Natural killer cell (primary cell): Measurements from ENCODE around the gene ZSWIM4. TPM values are rescaled to one million over a fixed set of nuclear protein-coding genes. Genes with fewer than 3 reads are reported as not detected.

Experiments
- ATAC-seq, 3 donors: fragments of 150-1000 bp in 2 of 3; fragments of 200-7000 bp in 1 of 3; cut with Tn5 transposase; 1 replicate in 1 of 3; 2 replicates in 2 of 3; pipeline ENCODE4 v1.10.0; 2021; ENCODE audit warnings: mild to moderate bottlenecking in 2 of 3, moderate library complexity in 2 of 3
- DNase-seq, 2 donors: peaks; one replicate each; pipeline versions ENCODE4 v3.0.0 to v3.0.0-alpha.2; 2013 to 2021; ENCODE audit warnings: mixed read lengths in 1 of 2
- H3K27ac ChIP-seq: one replicate; pipeline ENCODE4 v1.5.1; 2013; ENCODE audit warnings: mild to moderate bottlenecking, low read length
- H3K27me3 ChIP-seq: one replicate; pipeline ENCODE4 v1.6.1; 2013; ENCODE audit warnings: low read length; ENCODE audit not compliant: control insufficient read depth, insufficient read depth
- H3K36me3 ChIP-seq: one replicate; pipeline ENCODE4 v1.6.1; 2013; ENCODE audit warnings: low read length; ENCODE audit not compliant: control insufficient read depth, insufficient read depth
- H3K4me1 ChIP-seq: one replicate; pipeline ENCODE4 v1.6.1; 2013; ENCODE audit warnings: low read length; ENCODE audit not compliant: control insufficient read depth, insufficient read depth
- H3K4me3 ChIP-seq: one replicate; pipeline ENCODE4 v1.5.1; 2013; ENCODE audit warnings: low read length
- H3K9me3 ChIP-seq: one replicate; pipeline ENCODE4 v1.6.1; 2013; ENCODE audit warnings: low read length; ENCODE audit not compliant: control insufficient read depth, insufficient read depth
- H3K27ac Mint-ChIP-seq, 2 donors: one replicate each; pipeline ENCODE4 v1.8.0; 2022; ENCODE audit warnings: mild to moderate bottlenecking in 2 of 2, mixed read lengths in 2 of 2, moderate library complexity in 1 of 2
- H3K27me3 Mint-ChIP-seq, 2 donors: one replicate each; pipeline ENCODE4 v1.8.0; 2022; ENCODE audit warnings: low read depth in 2 of 2, mixed read lengths in 2 of 2
- H3K36me3 Mint-ChIP-seq: one replicate; pipeline ENCODE4 v1.8.0; 2022; ENCODE audit warnings: mixed read lengths
- H3K4me1 Mint-ChIP-seq, 2 donors: one replicate each; pipeline ENCODE4 v1.8.0; 2022; ENCODE audit warnings: mixed read lengths in 2 of 2
- H3K4me3 Mint-ChIP-seq: one replicate; pipeline ENCODE4 v1.8.0; 2022; ENCODE audit warnings: mild to moderate bottlenecking, moderate library complexity, mixed read lengths
- H3K9me3 Mint-ChIP-seq, 2 donors: one replicate each; pipeline ENCODE4 v1.8.0; 2022; ENCODE audit warnings: mixed read lengths in 2 of 2
- CTCF ChIP-seq: fragments of 200-600 bp; IDR thresholded peaks from one replicate; pipeline ENCODE4 v1.8.0; 2022; ENCODE audit warnings: antibody characterized with exemption
- WGBS: methylation state at CpG from one replicate; pipeline ENCODE4 v1.1.7; 2013; ENCODE audit warnings: missing lambda C conversion rate; ENCODE audit not compliant: insufficient coverage; 5-methylcytosine and 5-hydroxymethylcytosine counted together
- intact Hi-C: fragments of 100-400 bp; cut with micrococcal nuclease; formaldehyde crosslinking; loops from one replicate; pipeline ENCODE4 v1.14.2; 2022
- total RNA-seq, 4 donors: library from RNA; stranded (reverse); fragments of 120-200 nt in 1 of 4; gene quantifications; one replicate each; pipeline versions ENCODE4 v1.2.3 to v1.2.4, GENCODE V29; 2013 to 2022

The ZSWIM4 gene
- total RNA-seq, 3 donors from 2014 or later (not counting 1 experiment from before 2014, with no cell fraction given) = 5.8 to 5.9 (median 5.9) TPM

GRCh38 chr19:13869281-13869680 lies 74.0 kb downstream of the ZSWIM4 start:
- Mint-ChIP-seq H3K27me3 (peaks cover 14 to 33% of the 10 kb centered on the region in 2 donors), H3K4me3 (no peak overlapping the region), H3K27ac (no peak overlapping the region), H3K4me1 (peaks cover 12 to 24% of the 10 kb centered on the region in 2 donors), H3K36me3 (no peaks in the 10 kb centered on the region), H3K9me3 (no peaks in the 10 kb centered on the region)
- Histone ChIP-seq H3K4me3 (no peak overlapping the region), H3K27ac (no peak overlapping the region), H3K4me1 (peaks cover 24% of the 10 kb centered on the region), H3K27me3 (peaks cover 22% of the 10 kb centered on the region), H3K36me3 (no peaks in the 10 kb centered on the region), H3K9me3 (no peaks in the 10 kb centered on the region)
- WGBS = 80% methylated on average over 13 of the region's 13 CpGs
- intact Hi-C loops = no loop called here
- ATAC-seq (no peak), DNase-seq (no peak)
- no peak for TF ChIP-seq CTCF

DNA sequence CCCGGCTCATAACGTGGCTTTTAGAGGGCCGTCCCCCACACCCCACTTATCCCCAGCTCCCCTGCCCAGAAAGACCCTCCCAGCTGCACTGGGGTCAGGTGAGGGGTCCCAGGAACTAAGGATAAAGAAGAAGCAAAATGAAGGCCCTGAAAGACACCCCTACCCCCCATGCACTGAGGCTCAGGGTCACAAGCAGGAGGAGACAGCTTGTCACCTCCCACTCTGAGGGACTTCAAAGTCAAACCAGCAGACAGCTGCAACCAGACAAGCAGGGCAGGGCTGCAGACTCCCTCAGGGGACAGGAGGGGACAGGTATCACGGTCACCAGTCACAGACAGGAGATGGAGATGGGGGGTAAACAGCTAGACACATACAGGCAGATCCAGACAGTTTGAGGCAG lies 75.6 kb downstream of the ZSWIM4 start:
- H3K4me3 ChIP-seq = no peak overlapping the region
- H3K27me3 Mint-ChIP-seq = peaks cover 9 to 29% of the 10 kb centered on the region in 2 donors
- no peaks in the 10 kb centered on the region for H3K36me3 ChIP-seq
- no peak overlapping the region for H3K27ac Mint-ChIP-seq
- H3K4me1 Mint-ChIP-seq = peaks cover 8 to 16% of the 10 kb centered on the region in 2 donors
- H3K9me3 Mint-ChIP-seq = no peaks in the 10 kb centered on the region
- H3K4me3 Mint-ChIP-seq = no peak overlapping the region
- H3K9me3 ChIP-seq = no peaks in the 10 kb centered on the region
- no peak for DNase-seq
- no peak for TF ChIP-seq CTCF
- intact Hi-C loops = no loop called here
- no peaks in the 10 kb centered on the region for H3K36me3 Mint-ChIP-seq
- peaks cover 17% of the 10 kb centered on the region for H3K4me1 ChIP-seq
- H3K27ac ChIP-seq = no peak overlapping the region
- peaks cover 16% of the 10 kb centered on the region for H3K27me3 ChIP-seq
- ATAC-seq = no peak
- WGBS = 85% methylated on average over 4 of the region's 4 CpGs

GRCh38 chr19:13872339-13872694 lies 77.1 kb downstream of the ZSWIM4 start:
- no peak for DNase-seq
- TF ChIP-seq CTCF = no peak
- Histone ChIP-seq H3K36me3 (no peaks in the 10 kb centered on the region), H3K27ac (no peak overlapping the region), H3K27me3 (peaks cover 8% of the 10 kb centered on the region), H3K9me3 (no peaks in the 10 kb centered on the region), H3K4me3 (no peak overlapping the region), H3K4me1 (peaks cover 11% of the 10 kb centered on the region)
- intact Hi-C loops = no loop called here
- Mint-ChIP-seq H3K36me3 (no peaks in the 10 kb centered on the region), H3K27ac (peak overlapping the region in 1 of 2 donors; percentile 67), H3K27me3 (peaks cover 0 to 22% of the 10 kb centered on the region in 2 donors), H3K4me3 (no peak overlapping the region), H3K4me1 (peaks cover 0 to 9% of the 10 kb centered on the region in 2 donors), H3K9me3 (no peaks in the 10 kb centered on the region)
- WGBS = 67% methylated on average over 3 of the region's 5 CpGs
- no peak for ATAC-seq

DNA sequence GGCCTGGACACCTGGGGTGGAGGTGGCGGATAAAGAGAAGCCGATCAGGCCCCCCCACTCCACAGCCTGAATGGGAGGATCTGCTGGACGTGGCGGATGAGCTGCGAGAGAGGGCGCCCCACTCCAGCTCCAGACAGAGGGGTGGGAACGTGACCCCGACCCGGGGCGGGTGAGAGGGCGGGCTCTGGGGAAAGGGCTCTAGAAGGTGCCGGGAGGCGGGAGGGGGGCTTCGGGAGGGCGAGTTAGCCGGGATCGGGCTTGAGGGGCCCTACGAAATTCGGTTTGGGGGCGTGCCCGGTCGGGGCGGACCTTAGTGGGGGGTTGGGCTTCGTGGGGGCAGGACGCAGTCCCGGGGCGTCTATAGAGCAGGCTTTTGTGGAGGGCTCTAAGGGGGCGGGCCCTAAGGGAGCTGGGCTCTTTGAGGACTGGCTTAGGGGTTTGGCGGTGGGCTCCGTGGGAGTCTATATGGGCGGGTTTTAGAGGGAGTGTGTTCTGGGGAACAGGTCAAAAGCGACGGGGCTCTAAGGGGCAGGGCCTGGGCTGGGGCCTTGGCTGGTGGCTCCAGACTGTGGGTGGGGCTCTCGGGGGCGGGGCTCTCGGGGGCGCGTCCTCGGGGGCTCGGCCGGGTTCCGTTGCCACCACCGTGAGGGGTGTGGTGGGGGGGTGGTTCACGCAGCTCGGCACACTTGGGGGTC lies 77.6 kb downstream of the ZSWIM4 start:
- ATAC-seq (peak; percentile 75 to 90 (median 85)), DNase-seq (peak in 1 of 2 donors; percentile 59)
- H3K27me3 Mint-ChIP-seq = peaks cover 0 to 17% of the 10 kb centered on the region in 2 donors
- intact Hi-C loops = no loop called here
- no peaks in the 10 kb centered on the region for H3K36me3 ChIP-seq
- H3K4me3 Mint-ChIP-seq = peak overlapping the region; percentile 56
- H3K36me3 Mint-ChIP-seq = no peaks in the 10 kb centered on the region
- no peak overlapping the region for H3K27ac ChIP-seq
- peaks cover 0 to 9% of the 10 kb centered on the region in 2 donors for H3K4me1 Mint-ChIP-seq
- H3K9me3 Mint-ChIP-seq = no peaks in the 10 kb centered on the region
- peak; percentile 12 for TF ChIP-seq CTCF
- peaks cover 11% of the 10 kb centered on the region for H3K4me1 ChIP-seq
- H3K27ac Mint-ChIP-seq = peak overlapping the region in 1 of 2 donors; percentile 67
- H3K4me3 ChIP-seq = peak overlapping the region; percentile 7
- WGBS = 3% methylated on average over 43 of the region's 45 CpGs
- H3K27me3 ChIP-seq = peaks cover 8% of the 10 kb centered on the region
- no peaks in the 10 kb centered on the region for H3K9me3 ChIP-seq
